Caco-2 (cell line): ENCODE measurements around the gene SPTBN1. TPM values are rescaled to one million over a fixed set of nuclear protein-coding genes. Genes with fewer than 3 reads are reported as not detected.
"Not testable (repeated sequence)": the region's sequence is repeated elsewhere in the genome, so short reads cannot be mapped to it uniquely, and the experiment has no call there.

Experiments used
- BruUV-seq: library from RNA; stranded (reverse); fragments of 400-500 nt; replicated peaks from 2 replicates; lab custom pipeline; 2021; lab: Mats Ljungman, UMichigan
- CTCF ChIA-PET: fragments of 300-600 bp; sonication (Branson Sonifier 250); formaldehyde crosslinking; loops from one replicate; lab custom pipeline; 2022; ENCODE audit warnings: antibody characterized with exemption; lab: Charles Lee
- POLR2A ChIA-PET: fragments of 300-600 bp; sonication (Branson Sonifier 250); formaldehyde crosslinking; loops from one replicate; lab custom pipeline; 2022; ENCODE audit warnings: antibody characterized with exemption; lab: Charles Lee
- DNase-seq, 2 experiments: peaks; one replicate each; pipeline versions ENCODE4 v3.0.0 to v3.0.0-alpha.2; 2020 to 2022
- H3K27me3 ChIP-seq: replicated peaks from 2 replicates; pipeline ENCODE4 v1.6.0; 2011; ENCODE audit warnings: low read length; ENCODE audit not compliant: control insufficient read depth, insufficient read depth
- H3K36me3 ChIP-seq: 2 replicates; pipeline ENCODE4 v1.5.1; 2011; ENCODE audit warnings: low read length; ENCODE audit not compliant: control insufficient read depth, insufficient read depth
- H3K4me1 ChIP-seq: fragments of 250-450 bp; sonication (Bioruptor Pico); 2 replicates; pipeline ENCODE4 v1.5.1; 2020; ENCODE audit warnings: mild to moderate bottlenecking
- H3K4me3 ChIP-seq: 2 replicates; pipeline ENCODE4 v1.5.1; 2011; ENCODE audit warnings: low read depth, mild to moderate bottlenecking, control low read depth, low read length
- H3K9me3 ChIP-seq: fragments of 250-450 bp; sonication (Bioruptor Pico); 2 replicates; pipeline ENCODE4 v1.5.1; 2020; ENCODE audit warnings: mild to moderate bottlenecking, moderate library complexity
- H3K27ac Mint-ChIP-seq: one replicate; pipeline ENCODE4 v1.8.0; 2022; ENCODE audit warnings: mixed read lengths; ENCODE audit not compliant: unreplicated experiment
- H3K27me3 Mint-ChIP-seq: one replicate; pipeline ENCODE4 v1.8.0; 2022; ENCODE audit warnings: mixed read lengths; ENCODE audit not compliant: insufficient read depth, unreplicated experiment
- H3K36me3 Mint-ChIP-seq: one replicate; pipeline ENCODE4 v1.8.0; 2022; ENCODE audit warnings: mild to moderate bottlenecking, mixed read lengths; ENCODE audit not compliant: insufficient read depth, unreplicated experiment
- H3K4me1 Mint-ChIP-seq: one replicate; pipeline ENCODE4 v1.8.0; 2022; ENCODE audit warnings: low read depth, mixed read lengths; ENCODE audit not compliant: unreplicated experiment
- H3K4me3 Mint-ChIP-seq: one replicate; pipeline ENCODE4 v1.8.0; 2022; ENCODE audit warnings: mild to moderate bottlenecking, moderate library complexity, mixed read lengths; ENCODE audit not compliant: unreplicated experiment
- H3K9me3 Mint-ChIP-seq: one replicate; pipeline ENCODE4 v1.8.0; 2022; ENCODE audit warnings: mixed read lengths; ENCODE audit not compliant: unreplicated experiment
- intact Hi-C: fragments of 100-400 bp; cut with micrococcal nuclease; formaldehyde crosslinking; loops from one replicate; pipeline ENCODE4 v1.10.0; 2022; ENCODE audit not compliant: unreplicated experiment
- total RNA-seq: library from RNA; stranded (reverse); gene quantifications from 2 replicates; pipeline ENCODE4 v1.2.3, GENCODE V29; 2022
- TF ChIP-seq, protein P1 (sequence below), 2 experiments: fragments of 200-600 bp in 1 of 2; IDR thresholded peaks; 1 replicate in 1 of 2; 2 replicates in 1 of 2; pipeline versions ENCODE4 v1.5.1 to v1.8.0; 2011 to 2022; ENCODE audit warnings: antibody characterized with exemption in 1 of 2, control low read depth in 1 of 2, inconsistent platforms in 1 of 2, low read depth in 1 of 2, low read length in 1 of 2, mild to moderate bottlenecking in 1 of 2, moderate library complexity in 1 of 2; ENCODE audit not compliant: insufficient read depth in 1 of 2, severe bottlenecking in 1 of 2, unreplicated experiment in 1 of 2

Gene SPTBN1
- total RNA-seq, 1 experiment from 2014 or later, result 361 TPM

- DNase-seq, result no peak
- POLR2A ChIA-PET, result interaction anchor here (0.6 kb wide), 2 partner anchors 31 to 163 kb away, joined by 3 read pairs; no protein-coding TSS in a partner anchor
- Mint-ChIP-seq H3K4me1 (peaks cover 54% of the 10 kb centered on the region), H3K27me3 (no peaks in the 10 kb centered on the region), H3K36me3 (peaks cover 43% of the 10 kb centered on the region), H3K4me3 (no peak overlapping the region), H3K9me3 (no peaks in the 10 kb centered on the region), H3K27ac (no peak overlapping the region)
- no TSS peak for BruUV-seq
- H3K4me1 ChIP-seq, result peaks cover 30% of the 10 kb centered on the region
- H3K27me3 ChIP-seq, result no peaks in the 10 kb centered on the region
- CTCF ChIA-PET, result interaction anchor here (0.9 kb wide), 1 partner anchor 309 kb away, joined by 3 read pairs; no protein-coding TSS in a partner anchor
- intact Hi-C loops, result no loop called here
- no peaks in the 10 kb centered on the region for H3K36me3 ChIP-seq
- H3K4me3 ChIP-seq, result no peak overlapping the region
- TF ChIP-seq, protein P1, sequence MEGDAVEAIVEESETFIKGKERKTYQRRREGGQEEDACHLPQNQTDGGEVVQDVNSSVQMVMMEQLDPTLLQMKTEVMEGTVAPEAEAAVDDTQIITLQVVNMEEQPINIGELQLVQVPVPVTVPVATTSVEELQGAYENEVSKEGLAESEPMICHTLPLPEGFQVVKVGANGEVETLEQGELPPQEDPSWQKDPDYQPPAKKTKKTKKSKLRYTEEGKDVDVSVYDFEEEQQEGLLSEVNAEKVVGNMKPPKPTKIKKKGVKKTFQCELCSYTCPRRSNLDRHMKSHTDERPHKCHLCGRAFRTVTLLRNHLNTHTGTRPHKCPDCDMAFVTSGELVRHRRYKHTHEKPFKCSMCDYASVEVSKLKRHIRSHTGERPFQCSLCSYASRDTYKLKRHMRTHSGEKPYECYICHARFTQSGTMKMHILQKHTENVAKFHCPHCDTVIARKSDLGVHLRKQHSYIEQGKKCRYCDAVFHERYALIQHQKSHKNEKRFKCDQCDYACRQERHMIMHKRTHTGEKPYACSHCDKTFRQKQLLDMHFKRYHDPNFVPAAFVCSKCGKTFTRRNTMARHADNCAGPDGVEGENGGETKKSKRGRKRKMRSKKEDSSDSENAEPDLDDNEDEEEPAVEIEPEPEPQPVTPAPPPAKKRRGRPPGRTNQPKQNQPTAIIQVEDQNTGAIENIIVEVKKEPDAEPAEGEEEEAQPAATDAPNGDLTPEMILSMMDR (IDR thresholded peaks at IDR 0.05; ENCODE audit: insufficient read depth in 1 of 2, low read depth in 1 of 2, low read length in 1 of 2, severe bottlenecking in 1 of 2, unreplicated experiment in 1 of 2), result no peak
- H3K9me3 ChIP-seq, result no peaks in the 10 kb centered on the region
These were observed 72.3 kb downstream of the SPTBN1 start for GRCh38 chr2:54528311-54528955.

DNA sequence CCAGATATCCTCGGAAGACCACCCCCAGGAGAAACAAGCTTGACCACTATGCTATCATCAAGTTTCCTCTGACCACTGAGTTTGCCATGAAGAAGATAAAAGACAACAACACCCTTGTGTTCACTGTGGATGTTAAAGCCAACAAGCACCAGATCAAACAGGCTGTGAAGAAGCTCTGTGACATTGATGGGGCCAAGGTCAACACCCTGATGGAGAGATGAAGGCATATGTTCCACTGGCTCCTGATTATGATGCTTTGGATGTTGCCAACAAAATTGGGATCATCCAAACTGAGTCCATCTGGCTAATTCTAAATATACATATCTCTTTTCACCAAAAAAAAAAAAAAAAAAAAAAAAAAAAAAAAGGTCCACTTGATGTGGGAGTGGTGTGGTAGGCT, 73.4 kb downstream of the SPTBN1 start:
- H3K9me3 ChIP-seq, H3K27me3 ChIP-seq, H3K27me3 Mint-ChIP-seq, CTCF ChIA-PET, H3K4me3 Mint-ChIP-seq, H3K4me3 ChIP-seq, DNase-seq, BruUV-seq, intact Hi-C loops, H3K9me3 Mint-ChIP-seq, H3K36me3 ChIP-seq, POLR2A ChIA-PET, H3K27ac Mint-ChIP-seq: not testable (repeated sequence)
- peaks cover 36% of the 10 kb centered on the region for H3K4me1 ChIP-seq
- Mint-ChIP-seq H3K36me3 (peaks cover 46% of the 10 kb centered on the region), H3K4me1 (peaks cover 55% of the 10 kb centered on the region)

DNA sequence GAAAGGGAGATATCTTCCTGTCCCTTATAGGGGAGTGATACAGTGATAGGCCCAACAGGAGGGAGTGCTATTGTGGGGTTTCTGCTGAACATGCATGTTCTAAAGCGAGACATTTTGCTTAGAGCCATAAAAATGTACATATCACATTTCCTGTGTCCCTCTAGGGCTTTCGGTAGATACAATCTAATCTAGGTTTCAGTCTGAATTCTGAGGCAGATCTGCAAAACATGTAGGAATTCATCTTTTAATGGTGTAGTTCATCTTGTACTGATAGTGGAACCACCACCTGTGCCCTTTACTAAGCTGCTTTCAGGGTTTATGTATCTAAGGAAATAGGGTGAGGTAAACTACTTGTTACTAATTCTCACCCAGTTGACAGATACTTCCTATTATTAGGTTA, 73.8 kb downstream of the SPTBN1 start:
- Histone ChIP-seq H3K4me1 (peaks cover 37% of the 10 kb centered on the region), H3K36me3 (no peaks in the 10 kb centered on the region), H3K27me3 (no peaks in the 10 kb centered on the region), H3K4me3 (no peak overlapping the region), H3K9me3 (no peaks in the 10 kb centered on the region)
- POLR2A ChIA-PET, result no interaction called here
- Mint-ChIP-seq H3K4me1 (peaks cover 55% of the 10 kb centered on the region), H3K27me3 (no peaks in the 10 kb centered on the region), H3K9me3 (no peaks in the 10 kb centered on the region), H3K36me3 (peaks cover 47% of the 10 kb centered on the region), H3K27ac (no peak overlapping the region), H3K4me3 (no peak overlapping the region)
- DNase-seq, result no peak
- intact Hi-C loops, result no loop called here
- TF ChIP-seq, protein P1 (IDR thresholded peaks at IDR 0.05; ENCODE audit: insufficient read depth in 1 of 2, low read depth in 1 of 2, low read length in 1 of 2, severe bottlenecking in 1 of 2, unreplicated experiment in 1 of 2), result no peak
- CTCF ChIA-PET, result no interaction called here
- no TSS peak for BruUV-seq
